Heart right ventricle (tissue), 16 donors: ENCODE data around the gene NOCT. TPM values are rescaled to one million over a fixed set of nuclear protein-coding genes. Genes with fewer than 3 reads are reported as not detected.

Experiments
- ATAC-seq, 8 donors: fragments of 200-7000 bp; cut with Tn5 transposase; one replicate each; pipeline ENCODE4 v1.9.1; 2020; ENCODE audit warnings: mild to moderate bottlenecking in 8 of 8, moderate library complexity in 8 of 8, moderate number of reproducible peaks in 1 of 8
- DNase-seq, 2 donors: peaks; one replicate each; pipeline ENCODE4 v3.0.0-alpha.2; 2020
- H3K27ac ChIP-seq, 10 donors: fragments of 200-600 bp; sonication (generic) in 2 of 10; one replicate each; pipeline versions ENCODE4 v1.5.0 to v1.8.0; 2020 to 2022; ENCODE audit warnings: mild to moderate bottlenecking in 3 of 10
- H3K27me3 ChIP-seq, 7 donors: fragments of 200-600 bp; one replicate each; pipeline ENCODE4 v1.8.0; 2021 to 2022; ENCODE audit warnings: mild to moderate bottlenecking in 2 of 7
- H3K36me3 ChIP-seq, 9 donors: fragments of 200-600 bp; sonication (generic) in 1 of 9; one replicate each; pipeline versions ENCODE4 v1.5.0 to v1.8.0; 2020 to 2022; ENCODE audit warnings: mild to moderate bottlenecking in 2 of 9
- H3K4me1 ChIP-seq, 9 donors: fragments of 200-600 bp; sonication (generic) in 1 of 9; one replicate each; pipeline versions ENCODE4 v1.5.0 to v1.8.0; 2020 to 2022; ENCODE audit warnings: mild to moderate bottlenecking in 4 of 9
- H3K4me3 ChIP-seq, 10 donors: fragments of 200-600 bp; sonication (generic) in 2 of 10; one replicate each; pipeline versions ENCODE4 v1.5.0 to v1.8.0; 2020 to 2022; ENCODE audit warnings: mild to moderate bottlenecking in 7 of 10, moderate library complexity in 2 of 10
- H3K9me3 ChIP-seq, 11 donors: fragments of 200-600 bp in 10 of 11; sonication (generic) in 2 of 11; one replicate each; pipeline versions ENCODE4 v1.5.0 to v1.8.0; 2013 to 2022; ENCODE audit warnings: mild to moderate bottlenecking in 2 of 11, control low read depth in 1 of 11, moderate library complexity in 1 of 11
- WGBS, 2 donors: extraction: QIAGEN DNeasy Blood & Tissue Kit; methylation state at CpG; one replicate each; pipeline ENCODE4 v1.1.7; 2013; ENCODE audit warnings: inconsistent platforms in 1 of 2; 5-methylcytosine and 5-hydroxymethylcytosine counted together
- intact Hi-C, 10 donors: fragments of 100-400 bp; cut with DNase I; formaldehyde crosslinking; loops; one replicate each; pipeline versions ENCODE4 v1.11.1 to v1.14.2; 2022
- polyA plus RNA-seq, 2 donors: library from polyadenylated mRNA; stranded (reverse); fragments of 200-250 nt; gene quantifications; one replicate each; pipeline ENCODE4 v1.2.3, GENCODE V29; 2013
- total RNA-seq, 10 donors: library from RNA; stranded (reverse); fragmentation: NEBNext Ultra II Directional in 3 of 10; extraction: Animal tissue kit (Norgen Biotek cat#: 25700) in 3 of 10; gene quantifications; one replicate each; pipeline versions ENCODE4 v1.2.1 to v1.2.4, GENCODE V29; 2021 to 2023
- TF ChIP-seq, protein P1 (sequence below), 9 donors: fragments of 200-600 bp; sonication (generic) in 2 of 9; IDR thresholded peaks; one replicate each; pipeline versions ENCODE4 v1.5.0 to v1.8.0; 2021 to 2022; ENCODE audit warnings: antibody characterized with exemption in 9 of 9, mild to moderate bottlenecking in 5 of 9, moderate library complexity in 1 of 9
- donor health status: Arrhythmogenic right ventricular cardiomyopathy.
- donor health status: ischemic (EF 13 %, LVEDD 7.1; RV severe dilation, severe dysfunction).
- donor health status: healthy with polysubstance abuse.
- donor health status: DM: no; HTN: yes; CAD: no.
- donor health status: DM: no; HTN: no; CAD: no.
- donor health status: ischemic (EF 25% LVEDD 6.9; RV normal size, moderate dysfunction).
- donor health status: ischemic (EF 25% LVEDD 5.7; RV mildly dilated, moderate dysfunction).
- donor health status: healthy.
- donor health status: DM: yes; HTN: yes; CAD: no.
- donor health status: Ischemic cardiomyopathy.
- donor health status: ischemic (EF 35%, LVEDD 5.7; RV mildly dilated, moderate dysfunction).
- donor health status: nonischemic (EF 11% LVEDD 7.7; RV severe dilation, severe dysfunction).
- donor health status: DM: yes; HTN: yes; CAD: no.
- donor health status: PGD.
- donor health status: ischemic (EF 29% LVEDD 5.4; RV normal size, mild dysfunction).
- donor health status: nonischemic (EF 23%, LVEDD 6.1; RV moderate dilation, normal function).

Gene NOCT
- total and polyA plus RNA-seq, 12 donors, result 2.4 to 16.5 (median 7.8) TPM

- 76 to 89% methylated on average over 4 of the region's 4 CpGs for WGBS, 2 donors
Observed at GRCh38 chr4:138975225-138975624, 40.4 kb upstream of the NOCT start.

DNA sequence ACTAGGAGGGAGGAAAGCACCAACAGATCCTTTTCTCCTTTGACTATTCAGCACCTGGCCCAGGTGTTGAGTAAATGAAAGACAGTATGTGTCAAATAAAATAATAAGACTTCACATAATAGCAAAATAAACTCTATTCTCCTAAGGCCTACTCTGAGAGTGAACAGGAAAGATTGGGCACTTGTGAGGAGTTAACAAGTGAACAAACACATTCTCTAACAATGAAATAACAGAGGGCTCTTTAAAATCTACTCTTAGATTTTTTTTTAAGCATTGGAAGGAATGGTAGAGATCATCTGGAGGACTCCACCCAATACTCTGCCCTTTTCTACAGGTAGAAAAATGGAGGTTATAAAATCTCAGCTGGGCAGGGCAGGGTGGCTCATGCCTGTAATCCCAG is 39.1 kb upstream of the NOCT start:
- TF ChIP-seq, protein P1, sequence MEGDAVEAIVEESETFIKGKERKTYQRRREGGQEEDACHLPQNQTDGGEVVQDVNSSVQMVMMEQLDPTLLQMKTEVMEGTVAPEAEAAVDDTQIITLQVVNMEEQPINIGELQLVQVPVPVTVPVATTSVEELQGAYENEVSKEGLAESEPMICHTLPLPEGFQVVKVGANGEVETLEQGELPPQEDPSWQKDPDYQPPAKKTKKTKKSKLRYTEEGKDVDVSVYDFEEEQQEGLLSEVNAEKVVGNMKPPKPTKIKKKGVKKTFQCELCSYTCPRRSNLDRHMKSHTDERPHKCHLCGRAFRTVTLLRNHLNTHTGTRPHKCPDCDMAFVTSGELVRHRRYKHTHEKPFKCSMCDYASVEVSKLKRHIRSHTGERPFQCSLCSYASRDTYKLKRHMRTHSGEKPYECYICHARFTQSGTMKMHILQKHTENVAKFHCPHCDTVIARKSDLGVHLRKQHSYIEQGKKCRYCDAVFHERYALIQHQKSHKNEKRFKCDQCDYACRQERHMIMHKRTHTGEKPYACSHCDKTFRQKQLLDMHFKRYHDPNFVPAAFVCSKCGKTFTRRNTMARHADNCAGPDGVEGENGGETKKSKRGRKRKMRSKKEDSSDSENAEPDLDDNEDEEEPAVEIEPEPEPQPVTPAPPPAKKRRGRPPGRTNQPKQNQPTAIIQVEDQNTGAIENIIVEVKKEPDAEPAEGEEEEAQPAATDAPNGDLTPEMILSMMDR (IDR thresholded peaks at IDR 0.05), result no peak

More at GRCh38 chr4:138975225-138975624, 40.4 kb upstream of the NOCT start:
- no peaks in the 10 kb centered on the region for H3K9me3 ChIP-seq
- no peak overlapping the region for H3K4me3 ChIP-seq
- no peak for DNase-seq
- no peaks in the 10 kb centered on the region for H3K27me3 ChIP-seq
- intact Hi-C loops, result no loop called here
- TF ChIP-seq, protein P1 (IDR thresholded peaks at IDR 0.05), result no peak
- H3K36me3 ChIP-seq, result no peaks in the 10 kb centered on the region
- no peak overlapping the region for H3K27ac ChIP-seq
- no peak for ATAC-seq
- H3K4me1 ChIP-seq, result peaks cover 0 to 24% (median 0%) of the 10 kb centered on the region in 9 donors

DNA sequence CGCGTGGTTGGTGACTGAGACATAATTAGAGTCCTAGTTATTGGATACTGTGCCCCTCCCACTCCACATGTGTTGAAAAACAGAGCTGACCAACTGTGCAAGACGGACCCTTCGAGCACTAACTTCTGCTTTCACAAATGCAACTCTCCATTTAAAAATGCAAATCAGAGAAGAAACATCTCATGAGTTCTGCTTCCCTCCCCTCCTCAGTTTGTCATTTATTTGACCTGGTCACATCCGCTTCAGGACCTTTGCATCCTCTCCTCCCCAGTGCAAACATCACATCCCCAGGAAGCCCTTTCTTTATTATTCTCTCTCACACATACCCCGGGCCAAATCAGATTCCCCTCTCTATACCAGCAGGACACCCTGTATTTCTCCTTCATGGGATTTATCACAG is 38.1 kb upstream of the NOCT start:
- no peaks in the 10 kb centered on the region for H3K27me3 ChIP-seq
- peak overlapping the region in 2 of 10 donors; percentile 21 to 71 for H3K27ac ChIP-seq
- peaks cover 0 to 41% (median 14%) of the 10 kb centered on the region in 9 donors for H3K4me1 ChIP-seq
- no peaks in the 10 kb centered on the region for H3K9me3 ChIP-seq
- 50 to 54% methylated on average over 6 of the region's 6 CpGs for whole genome bisulfite sequencing, 2 donors
- intact Hi-C loops, result no loop called here
- ATAC-seq (peak in 3 of 8 donors; percentile 16 to 63 (median 39)), DNase-seq (no peak)
- no peaks in the 10 kb centered on the region for H3K36me3 ChIP-seq
- no peak overlapping the region for H3K4me3 ChIP-seq
- TF ChIP-seq, protein P1 (IDR thresholded peaks at IDR 0.05), result no peak

More for the DNA sequence above, 39.1 kb upstream of the NOCT start:
- ATAC-seq (no peak), DNase-seq (no peak)
- intact Hi-C loops, result no loop called here
- Histone ChIP-seq H3K9me3 (no peaks in the 10 kb centered on the region), H3K4me1 (peaks cover 0 to 31% (median 6%) of the 10 kb centered on the region in 9 donors), H3K27me3 (no peaks in the 10 kb centered on the region), H3K36me3 (no peaks in the 10 kb centered on the region), H3K27ac (no peak overlapping the region), H3K4me3 (no peak overlapping the region)

DNA sequence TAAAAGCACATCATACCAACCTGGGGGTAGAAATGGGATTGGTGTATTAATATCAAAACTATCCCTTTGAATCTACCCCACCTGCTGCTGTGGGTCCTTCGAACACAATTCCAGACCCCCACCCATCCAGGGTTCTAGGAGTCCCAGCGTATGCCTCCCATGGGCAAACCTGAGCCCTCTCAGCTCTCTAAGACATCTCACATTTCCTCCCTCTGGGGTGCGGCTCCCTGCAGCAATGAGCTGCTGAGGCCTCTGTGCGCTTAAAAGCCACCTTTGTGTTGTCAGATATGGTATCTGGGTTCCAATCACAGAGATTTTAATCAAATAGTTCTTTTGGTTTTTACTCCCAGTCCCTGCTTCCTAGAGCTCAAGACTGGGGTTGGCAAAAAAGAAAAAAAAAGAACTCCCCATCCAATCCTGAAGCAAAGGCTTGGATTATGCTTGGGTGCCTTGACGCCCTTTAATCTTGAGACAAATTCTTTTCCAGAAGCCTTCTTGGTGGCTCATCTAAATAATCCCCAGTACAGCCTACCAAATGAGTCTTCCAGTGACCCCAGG is 37.5 kb upstream of the NOCT start:
- ATAC-seq (no peak), DNase-seq (no peak)
- WGBS, 2 donors, result 82 to 93% methylated on average over 5 of the region's 5 CpGs
- intact Hi-C loops, result no loop called here
- Histone ChIP-seq H3K27ac (peak overlapping the region in 3 of 10 donors; percentile 9 to 71 (median 29)), H3K27me3 (no peaks in the 10 kb centered on the region), H3K4me1 (peaks cover 0 to 43% (median 18%) of the 10 kb centered on the region in 9 donors), H3K9me3 (no peaks in the 10 kb centered on the region), H3K4me3 (no peak overlapping the region), H3K36me3 (no peaks in the 10 kb centered on the region)
- TF ChIP-seq, protein P1 (IDR thresholded peaks at IDR 0.05), result no peak
